H9 (cell line): ENCODE data around the gene C10orf88. TPM values are rescaled to one million over a fixed set of nuclear protein-coding genes. Genes with fewer than 3 reads are reported as not detected.

Experiments used
- DNase-seq: peaks from one replicate; pipeline ENCODE4 v3.0.0-alpha.2; 2017
- H2AFZ ChIP-seq: one replicate; pipeline ENCODE4 v1.6.1; 2013; ENCODE audit warnings: mild to moderate bottlenecking, low read length, control low read depth, moderate library complexity
- H2AK5ac ChIP-seq: 2 replicates; pipeline ENCODE4 v1.6.1; 2013; ENCODE audit warnings: low read length, control low read depth, mixed read lengths; ENCODE audit not compliant: insufficient read length
- H2BK120ac ChIP-seq: one replicate; pipeline ENCODE4 v1.6.1; 2013; ENCODE audit warnings: low read depth, mild to moderate bottlenecking, low read length, control low read depth, inconsistent platforms; ENCODE audit not compliant: poor library complexity, severe bottlenecking
- H2BK12ac ChIP-seq: 2 replicates; pipeline ENCODE4 v1.6.1; 2013; ENCODE audit warnings: low read length, control low read depth, mixed read lengths, low read depth; ENCODE audit not compliant: insufficient read length
- H2BK15ac ChIP-seq: 2 replicates; pipeline ENCODE4 v1.6.1; 2013; ENCODE audit warnings: low read depth, low read length, control low read depth
- H2BK20ac ChIP-seq: one replicate; pipeline ENCODE4 v1.6.1; 2013; ENCODE audit warnings: low read depth, mild to moderate bottlenecking, low read length, control low read depth, inconsistent platforms; ENCODE audit not compliant: poor library complexity, severe bottlenecking
- H2BK5ac ChIP-seq: 2 replicates; pipeline ENCODE4 v1.6.1; 2013; ENCODE audit warnings: low read length, control low read depth, mixed read lengths; ENCODE audit not compliant: insufficient read length
- H3K14ac ChIP-seq: 2 replicates; pipeline ENCODE4 v1.6.1; 2013; ENCODE audit warnings: low read length, control low read depth; ENCODE audit not compliant: insufficient read depth
- H3K18ac ChIP-seq: 2 replicates; pipeline ENCODE4 v1.6.1; 2013; ENCODE audit warnings: low read depth, mild to moderate bottlenecking, mixed read lengths, low read length, control low read depth; ENCODE audit not compliant: insufficient read length
- H3K23ac ChIP-seq: 2 replicates; pipeline ENCODE4 v1.6.1; 2013; ENCODE audit warnings: low read length, control low read depth, mixed read lengths, low read depth; ENCODE audit not compliant: insufficient read length
- H3K23me2 ChIP-seq: 2 replicates; pipeline ENCODE4 v1.6.1; 2013; ENCODE audit warnings: low read depth, mild to moderate bottlenecking, mixed read lengths, low read length, control low read depth; ENCODE audit not compliant: insufficient read length, poor library complexity, severe bottlenecking
- H3K27ac ChIP-seq: 2 replicates; pipeline ENCODE4 v1.5.1; 2013; ENCODE audit warnings: low read length, control low read depth, mixed read lengths, low read depth; ENCODE audit not compliant: insufficient read length
- H3K27me3 ChIP-seq: 2 replicates; pipeline ENCODE4 v1.6.1; 2013; ENCODE audit warnings: low read length, control low read depth, inconsistent platforms; ENCODE audit not compliant: insufficient read depth
- H3K4ac ChIP-seq: 2 replicates; pipeline ENCODE4 v1.6.1; 2013; ENCODE audit warnings: low read depth, mild to moderate bottlenecking, control low read depth, inconsistent platforms, low read length, moderate library complexity
- H3K4me1 ChIP-seq: 2 replicates; pipeline ENCODE4 v1.6.1; 2013; ENCODE audit warnings: low read length, control low read depth, inconsistent platforms; ENCODE audit not compliant: insufficient read depth
- H3K4me2 ChIP-seq: 2 replicates; pipeline ENCODE4 v1.6.1; 2013; ENCODE audit warnings: low read length, control low read depth, mixed read lengths; ENCODE audit not compliant: insufficient read length, insufficient read depth
- H3K56ac ChIP-seq: 2 replicates; pipeline ENCODE4 v1.6.1; 2013; ENCODE audit warnings: low read depth, mild to moderate bottlenecking, mixed read lengths, low read length, control low read depth; ENCODE audit not compliant: insufficient read length
- H3K79me1 ChIP-seq: 2 replicates; pipeline ENCODE4 v1.6.1; 2013; ENCODE audit warnings: low read depth, mild to moderate bottlenecking, moderate library complexity, low read length, control low read depth, inconsistent platforms; ENCODE audit not compliant: insufficient read depth, poor library complexity, severe bottlenecking
- H3K79me2 ChIP-seq: 2 replicates; pipeline ENCODE4 v1.6.1; 2013; ENCODE audit warnings: low read length, control low read depth, inconsistent platforms; ENCODE audit not compliant: insufficient read depth
- H3K9ac ChIP-seq: 2 replicates; pipeline ENCODE4 v1.6.1; 2013; ENCODE audit warnings: low read length, control low read depth, mixed read lengths; ENCODE audit not compliant: insufficient read length; ENCODE audit errors: extremely low read depth
- H3K9me3 ChIP-seq: one replicate; pipeline ENCODE4 v1.6.1; 2013; ENCODE audit warnings: low read depth, low read length, inconsistent platforms; ENCODE audit not compliant: control insufficient read depth
- H3T11ph ChIP-seq: one replicate; pipeline ENCODE4 v1.6.1; 2013; ENCODE audit warnings: mild to moderate bottlenecking, low read length, control low read depth, inconsistent platforms
- H4K20me1 ChIP-seq: one replicate; pipeline ENCODE4 v1.6.1; 2013; ENCODE audit not compliant: control insufficient read depth, insufficient read length, insufficient read depth
- H4K5ac ChIP-seq: 2 replicates; pipeline ENCODE4 v1.6.1; 2013; ENCODE audit warnings: low read depth, mild to moderate bottlenecking, mixed read lengths, low read length, control low read depth; ENCODE audit not compliant: insufficient read length
- H4K8ac ChIP-seq: replicated peaks from 2 replicates; pipeline ENCODE4 v1.6.1; 2013; ENCODE audit warnings: low read length, control low read depth, mixed read lengths, low read depth; ENCODE audit not compliant: insufficient read length
- H4K91ac ChIP-seq: 2 replicates; pipeline ENCODE4 v1.6.1; 2013; ENCODE audit warnings: low read depth, mild to moderate bottlenecking, moderate library complexity, mixed read lengths, low read length, control low read depth; ENCODE audit not compliant: insufficient read length
- H3K27ac Mint-ChIP-seq, 3 experiments: 2 replicates in 2 of 3; 3 replicates in 1 of 3; pipeline ENCODE4 v1.8.0; 2020 to 2021; ENCODE audit warnings: mixed read lengths in 3 of 3, mild to moderate bottlenecking in 1 of 3, moderate library complexity in 1 of 3
- H3K27me3 Mint-ChIP-seq: 2 replicates; pipeline ENCODE4 v1.8.0; 2021; ENCODE audit warnings: low read depth, mild to moderate bottlenecking, moderate library complexity, mixed read lengths
- H3K36me3 Mint-ChIP-seq, 3 experiments: 2 replicates in 2 of 3; 3 replicates in 1 of 3; pipeline ENCODE4 v1.8.0; 2020 to 2021; ENCODE audit warnings: low read depth in 3 of 3, mixed read lengths in 3 of 3; ENCODE audit not compliant: insufficient read depth in 1 of 3
- H3K4me1 Mint-ChIP-seq, 2 experiments: 2 replicates each; pipeline ENCODE4 v1.8.0; 2020; ENCODE audit warnings: mixed read lengths in 2 of 2
- H3K4me3 Mint-ChIP-seq, 2 experiments: 2 replicates in 1 of 2; 3 replicates in 1 of 2; pipeline ENCODE4 v1.8.0; 2020 to 2021; ENCODE audit warnings: mild to moderate bottlenecking in 2 of 2, mixed read lengths in 2 of 2, moderate library complexity in 1 of 2
- H3K9me3 Mint-ChIP-seq, 2 experiments: 2 replicates in 1 of 2; 3 replicates in 1 of 2; pipeline ENCODE4 v1.8.0; 2020; ENCODE audit warnings: mild to moderate bottlenecking in 2 of 2, mixed read lengths in 2 of 2, moderate library complexity in 1 of 2
- CTCF ChIP-seq: fragments of 200-600 bp; sonication (generic); conservative IDR thresholded peaks from 3 replicates; pipeline ENCODE4 v1.8.0; 2021; ENCODE audit warnings: antibody characterized with exemption, mild to moderate bottlenecking
- whole genome bisulfite sequencing: extraction: QIAGEN DNeasy Blood & Tissue Kit; methylation state at CpG from one replicate; pipeline ENCODE4 v1.1.7; 2013; ENCODE audit warnings: missing lambda C conversion rate, low lambda C conversion rate, mixed read lengths; ENCODE audit not compliant: insufficient read length; ENCODE audit errors: extremely low coverage; 5-methylcytosine and 5-hydroxymethylcytosine counted together
- total RNA-seq: library from RNA; stranded (reverse); gene quantifications from 2 replicates; pipeline ENCODE4 v1.2.1, GENCODE V29; 2021

Gene C10orf88
- total RNA-seq, 1 experiment from 2014 or later = 11.7 TPM

- Histone ChIP-seq H2BK120ac (no peak overlapping the region), H2AFZ (no peak overlapping the region), H3K4me1 (no peaks in the 10 kb centered on the region), H2BK5ac (no peak overlapping the region), H3T11ph (no peak overlapping the region), H4K20me1 (no peaks in the 10 kb centered on the region), H3K23me2 (peaks cover 4% of the 10 kb centered on the region), H4K8ac (no peak overlapping the region), H3K23ac (no peak overlapping the region), H3K27me3 (peaks cover 4% of the 10 kb centered on the region; the same call in 1 of the 2 replicates), H3K18ac (no peak overlapping the region), H4K91ac (no peak overlapping the region), H3K79me1 (no peaks in the 10 kb centered on the region), H3K4me2 (no peak overlapping the region), H3K4ac (no peak overlapping the region), H3K9ac (no peak overlapping the region), H2BK12ac (no peak overlapping the region), H2BK15ac (no peak overlapping the region), H3K79me2 (no peaks in the 10 kb centered on the region), H2AK5ac (no peak overlapping the region), H3K56ac (no peak overlapping the region), H3K9me3 (no peaks in the 10 kb centered on the region), H3K14ac (no peak overlapping the region), H4K5ac (no peak overlapping the region), H2BK20ac (no peak overlapping the region), H3K27ac (no peak overlapping the region)
- no peak for TF ChIP-seq CTCF
- peaks cover 42% of the 10 kb centered on the region for H3K27me3 Mint-ChIP-seq
- H3K4me1 Mint-ChIP-seq = peaks cover 11 to 18% of the 10 kb centered on the region in 2 experiments
- H3K36me3 Mint-ChIP-seq = peaks cover 0 to 16% (median 4%) of the 10 kb centered on the region in 3 experiments; a peak in 4 of 7 replicates
- peaks cover 11 to 13% of the 10 kb centered on the region in 2 experiments; a peak in 4 of 5 replicates for H3K9me3 Mint-ChIP-seq
- H3K27ac Mint-ChIP-seq = no peak overlapping the region
- no peak for DNase-seq
- WGBS = no CpG with 5 or more reads among the region's 1 CpG
- no peak overlapping the region for H3K4me3 Mint-ChIP-seq
Observed at GRCh38 chr10:122955892-122956291, 1.9 kb upstream of the C10orf88 start.
